ENCODE data around the gene B4GALNT1.
"Not testable (repeated sequence)": the region's sequence is repeated elsewhere in the genome, so short reads cannot be mapped to it uniquely, and the experiment has no call there.

B4GALNT1 gene

DNA sequence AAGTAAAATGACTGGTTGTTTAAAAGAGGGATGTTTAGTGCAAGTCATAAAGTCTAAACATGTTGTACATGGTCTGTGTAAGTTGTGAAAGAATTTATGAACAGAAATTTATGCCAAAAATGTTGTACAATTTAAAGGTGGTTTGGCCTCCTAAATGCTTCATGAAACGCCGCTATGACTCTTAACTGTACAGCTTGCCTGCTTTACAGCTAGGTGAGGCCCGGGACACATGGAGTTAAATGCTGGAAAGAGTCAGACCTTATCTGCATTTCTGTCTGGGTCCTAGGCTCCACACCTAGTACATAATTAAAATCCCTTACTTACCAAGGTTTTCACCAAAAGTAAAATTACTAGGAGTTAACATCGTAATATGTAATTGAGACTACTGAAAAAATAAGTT, 28.4 kb upstream of the B4GALNT1 start:
- TF ChIP-seq, protein P1, sequence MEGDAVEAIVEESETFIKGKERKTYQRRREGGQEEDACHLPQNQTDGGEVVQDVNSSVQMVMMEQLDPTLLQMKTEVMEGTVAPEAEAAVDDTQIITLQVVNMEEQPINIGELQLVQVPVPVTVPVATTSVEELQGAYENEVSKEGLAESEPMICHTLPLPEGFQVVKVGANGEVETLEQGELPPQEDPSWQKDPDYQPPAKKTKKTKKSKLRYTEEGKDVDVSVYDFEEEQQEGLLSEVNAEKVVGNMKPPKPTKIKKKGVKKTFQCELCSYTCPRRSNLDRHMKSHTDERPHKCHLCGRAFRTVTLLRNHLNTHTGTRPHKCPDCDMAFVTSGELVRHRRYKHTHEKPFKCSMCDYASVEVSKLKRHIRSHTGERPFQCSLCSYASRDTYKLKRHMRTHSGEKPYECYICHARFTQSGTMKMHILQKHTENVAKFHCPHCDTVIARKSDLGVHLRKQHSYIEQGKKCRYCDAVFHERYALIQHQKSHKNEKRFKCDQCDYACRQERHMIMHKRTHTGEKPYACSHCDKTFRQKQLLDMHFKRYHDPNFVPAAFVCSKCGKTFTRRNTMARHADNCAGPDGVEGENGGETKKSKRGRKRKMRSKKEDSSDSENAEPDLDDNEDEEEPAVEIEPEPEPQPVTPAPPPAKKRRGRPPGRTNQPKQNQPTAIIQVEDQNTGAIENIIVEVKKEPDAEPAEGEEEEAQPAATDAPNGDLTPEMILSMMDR (IDR thresholded peaks at IDR 0.05; ENCODE audit: extremely low read depth, missing control alignments): no peak
- no peak for DNase-seq (ENCODE audit: low spot score)

DNA sequence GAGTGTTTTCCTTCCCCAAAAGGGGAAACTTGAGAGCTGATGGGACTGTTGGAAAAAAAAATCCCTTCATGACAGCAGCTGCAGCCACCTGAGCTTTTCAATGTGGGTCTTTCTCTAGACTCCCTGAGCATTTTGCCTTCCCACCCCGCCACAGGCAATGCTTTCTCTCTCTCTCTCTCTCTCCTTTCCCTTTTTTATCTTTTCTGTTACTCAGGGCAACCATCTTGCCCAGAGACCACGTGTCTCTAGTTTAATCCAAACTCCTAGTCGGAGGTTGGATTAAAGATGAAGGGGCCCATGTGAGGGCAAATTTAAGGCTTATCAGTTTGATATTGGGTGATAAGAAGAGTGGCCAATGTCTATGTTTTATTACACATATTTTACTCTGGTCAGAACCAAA, 25.9 kb upstream of the B4GALNT1 start:
- DNase-seq (ENCODE audit: low spot score): no peak
- TF ChIP-seq, protein P1 (IDR thresholded peaks at IDR 0.05; ENCODE audit: extremely low read depth, missing control alignments): no peak

DNA sequence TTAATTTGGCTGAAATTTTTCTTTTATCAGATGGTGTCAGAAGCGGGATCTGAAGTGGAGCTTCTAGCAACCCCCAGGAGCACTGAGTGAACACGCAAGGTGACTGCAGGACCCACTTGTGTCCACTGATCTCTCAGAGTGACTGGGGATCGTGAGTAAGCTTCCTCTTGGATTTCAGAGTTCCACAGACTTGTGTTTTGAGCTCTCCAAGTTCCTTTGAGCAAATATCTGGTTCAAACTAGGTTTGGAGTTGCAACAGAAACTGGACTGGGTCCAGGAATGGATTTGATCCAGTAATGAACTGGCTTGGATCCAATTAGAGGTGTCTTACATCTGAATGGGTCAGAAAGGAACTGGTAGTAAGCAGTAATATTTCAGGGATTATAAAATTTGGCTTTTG, 24.7 kb upstream of the B4GALNT1 start:
- no peak for DNase-seq (ENCODE audit: low spot score)

DNA sequence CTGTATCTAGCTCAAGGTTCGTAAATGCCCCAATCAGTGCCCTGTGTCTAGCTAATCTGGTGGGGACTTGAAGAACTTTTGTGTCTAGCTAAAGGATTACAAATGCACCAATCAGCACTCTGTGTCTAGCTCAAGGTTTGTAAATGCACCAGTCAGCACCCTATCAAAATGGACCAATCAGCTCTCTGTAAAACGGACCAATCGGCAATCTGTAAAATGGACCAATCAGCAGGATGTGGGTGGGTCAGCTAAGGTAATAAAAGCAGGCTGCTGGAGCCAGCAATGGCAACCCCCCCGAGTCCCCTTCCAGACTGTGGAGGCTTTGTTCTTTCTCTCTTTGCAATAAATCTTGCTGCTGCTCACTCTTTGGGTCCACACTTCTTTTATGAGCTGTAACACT, 23.4 kb upstream of the B4GALNT1 start:
- not testable (repeated sequence) for DNase-seq (ENCODE audit: low spot score)

More for the DNA sequence above, 24.7 kb upstream of the B4GALNT1 start:
- TF ChIP-seq, protein P1 (IDR thresholded peaks at IDR 0.05; ENCODE audit: extremely low read depth, missing control alignments): no peak

DNA sequence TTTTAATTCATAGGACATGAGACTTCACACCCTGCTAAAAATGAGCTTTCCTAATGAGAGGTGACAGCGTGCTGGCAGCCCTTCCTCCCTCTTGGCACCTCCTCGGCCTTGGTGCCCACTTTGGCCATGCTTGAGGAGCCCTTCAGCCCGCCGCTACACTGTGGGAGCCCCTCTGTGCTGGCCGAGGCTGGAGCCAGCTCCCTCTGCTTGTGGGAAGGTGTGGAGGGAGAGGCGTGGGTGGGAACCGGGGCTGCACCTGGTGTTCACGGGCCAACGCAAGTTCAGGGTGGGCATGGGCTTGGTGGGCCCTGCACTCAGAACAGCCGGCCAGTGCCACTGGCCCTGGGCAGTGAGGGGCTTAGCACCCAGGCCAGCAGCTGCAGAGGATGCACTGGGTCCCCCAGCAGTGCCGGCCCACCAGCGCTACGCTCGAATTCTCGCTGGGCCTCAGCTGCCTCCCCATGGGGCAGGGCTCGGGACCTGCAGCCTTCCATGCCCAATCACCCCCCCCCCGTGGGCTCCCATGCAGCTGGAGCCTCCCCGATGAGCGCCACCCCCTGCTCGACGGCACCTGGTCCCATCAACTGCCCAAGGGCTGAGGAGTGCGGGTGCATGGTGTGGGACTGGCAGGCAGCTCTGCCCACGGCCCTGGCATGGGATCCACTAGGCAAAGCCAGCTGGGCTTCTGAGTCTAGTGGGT, 22.7 kb upstream of the B4GALNT1 start:
- TF ChIP-seq, protein P1 (IDR thresholded peaks at IDR 0.05; ENCODE audit: extremely low read depth, missing control alignments): no peak
- no peak for DNase-seq (ENCODE audit: low spot score)

DNA sequence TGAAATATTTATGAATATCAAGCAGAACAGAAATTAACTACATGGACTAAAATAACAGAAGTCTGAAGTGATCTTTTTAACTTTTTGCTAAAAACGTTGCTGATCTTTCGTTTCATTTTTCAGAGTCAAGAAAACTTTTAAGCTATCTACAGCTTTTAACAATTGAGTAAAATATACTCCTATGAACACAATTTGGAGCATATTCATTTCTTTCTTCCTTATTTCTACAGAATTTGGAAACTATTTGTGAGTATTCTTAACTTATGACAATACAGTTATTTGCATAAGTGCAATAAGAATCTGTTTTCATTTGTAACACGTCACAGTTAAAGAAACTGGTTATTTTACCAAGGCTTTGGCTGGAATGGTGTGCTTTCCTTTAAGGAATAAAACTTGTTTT, 21.0 kb upstream of the B4GALNT1 start:
- DNase-seq (ENCODE audit: low spot score): no peak
- TF ChIP-seq, protein P1 (IDR thresholded peaks at IDR 0.05; ENCODE audit: extremely low read depth, missing control alignments): no peak

DNA sequence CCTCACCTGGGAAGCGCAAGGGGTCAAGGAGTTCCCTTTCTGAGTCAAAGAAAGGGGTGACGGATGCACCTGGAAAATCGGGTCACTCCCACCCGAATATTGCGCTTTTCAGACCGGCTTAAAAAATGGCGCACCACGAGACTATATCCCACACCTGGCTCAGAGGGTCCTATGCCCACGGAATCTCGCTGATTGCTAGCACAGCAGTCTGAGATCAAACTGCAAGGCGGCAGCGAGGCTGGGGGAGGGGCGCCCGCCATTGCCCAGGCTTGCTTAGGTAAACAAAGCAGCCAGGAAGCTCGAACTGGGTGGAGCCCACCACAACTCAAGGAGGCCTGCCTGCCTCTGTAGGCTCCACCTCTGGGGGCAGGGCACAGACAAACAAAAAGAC, 13.7 kb upstream of the B4GALNT1 start:
- not testable (repeated sequence) for DNase-seq (ENCODE audit: low spot score)

DNA sequence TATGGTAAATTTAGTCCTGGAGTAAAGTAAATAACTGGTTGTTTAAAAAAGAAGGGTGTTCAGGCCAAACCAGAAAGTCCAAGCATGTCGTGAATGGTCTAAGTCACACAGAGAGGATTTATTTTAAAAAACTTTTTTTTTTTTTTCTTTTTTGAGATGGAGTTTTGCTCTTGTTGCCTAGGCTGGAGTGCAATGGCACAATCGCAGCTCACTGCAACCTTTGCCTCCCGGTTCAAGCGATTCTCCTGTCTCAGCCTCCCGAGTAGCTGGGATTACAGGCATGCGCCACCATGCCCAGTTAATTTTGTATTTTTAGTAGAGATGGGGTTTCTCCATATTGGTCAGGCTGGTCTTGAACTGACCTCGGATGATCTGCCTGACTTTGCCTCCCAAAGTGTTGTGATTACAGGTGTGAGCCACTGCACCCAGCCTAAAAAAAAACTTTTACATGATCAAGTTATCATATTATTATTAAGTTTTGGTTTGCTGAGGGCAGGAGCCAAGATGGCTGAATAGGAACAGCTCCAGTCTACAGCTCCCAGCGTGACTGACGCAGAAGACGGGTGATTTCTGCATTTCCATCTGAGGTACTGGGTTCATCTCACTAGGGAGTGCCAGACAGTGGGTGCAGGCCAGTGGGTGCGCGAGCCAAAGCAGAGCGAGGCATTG, 13.1 kb upstream of the B4GALNT1 start:
- DNase-seq (ENCODE audit: low spot score): not testable (repeated sequence)

DNA sequence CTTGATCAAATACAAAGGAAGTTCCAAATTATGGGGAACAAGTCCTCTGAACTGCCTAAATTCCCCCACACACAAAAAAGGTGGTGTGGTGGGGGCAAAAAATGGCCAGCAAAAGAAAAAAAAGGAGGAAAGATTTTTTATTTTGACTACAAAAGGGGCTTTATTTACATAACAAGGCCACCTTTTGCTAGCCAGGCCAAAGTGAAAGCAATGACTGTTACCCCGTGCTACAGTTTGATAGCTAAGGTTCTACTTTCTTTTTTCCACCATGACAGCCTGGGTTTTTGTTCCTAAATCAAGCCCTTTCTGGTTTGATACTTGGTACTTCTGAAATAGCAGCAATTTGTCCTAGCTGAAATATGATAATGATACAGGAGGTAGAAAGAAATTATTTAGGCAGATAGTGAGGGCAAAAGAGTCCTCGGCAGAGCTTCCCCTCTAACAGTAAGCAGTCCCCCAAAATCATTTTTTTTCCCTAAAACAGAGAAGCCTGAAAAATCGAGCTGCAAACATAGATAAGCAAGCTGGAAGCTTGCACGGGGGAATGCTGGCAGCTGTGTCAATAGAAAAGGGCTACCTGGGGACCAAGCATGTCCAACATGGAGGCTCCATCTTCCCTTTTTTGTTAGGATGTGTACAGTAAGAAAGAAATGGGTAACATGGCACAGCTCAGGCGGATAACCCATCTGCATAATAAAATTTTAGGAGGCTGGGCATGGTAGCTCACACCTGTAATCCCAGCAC, 8.9 kb upstream of the B4GALNT1 start:
- DNase-seq (ENCODE audit: low spot score): no peak
- TF ChIP-seq, protein P1 (IDR thresholded peaks at IDR 0.05; ENCODE audit: extremely low read depth, missing control alignments): no peak
